ENCODE data around the gene CD81. TPM values are rescaled to one million over a fixed set of nuclear protein-coding genes. Genes with fewer than 3 reads are reported as not detected.
A peak's percentile ranks its signal among the peaks of the same experiment; 100 is the strongest.

CD81 gene
- total and polyA plus RNA-seq, 9 of the 15 experiments (the other 6 are each of a cell fraction or from before 2014, with no cell fraction given): 2.4 to 189 (median 61.7) TPM

- Histone ChIP-seq H3K79me2 (ENCODE audit: control insufficient read depth, insufficient read depth, low read length) (no peaks in the 10 kb centered on the region), H3K9ac (ENCODE audit: insufficient read depth in 1 of 2, low read depth in 2 of 2, low read length in 2 of 2) (no peak overlapping the region), H3K4me3 (no peak overlapping the region), H3K27ac (ENCODE audit: extremely low read depth, low read depth, low read length) (no peak overlapping the region), H3K36me3 (ENCODE audit: control insufficient read depth, insufficient read depth, low read length) (no peaks in the 10 kb centered on the region), H3K9me3 (replicated peaks; ENCODE audit: control insufficient read depth, insufficient read depth, low read depth, low read length) (peaks cover 6% of the 10 kb centered on the region; the same call in 1 of the 2 replicates), H3K27me3 (ENCODE audit: control insufficient read depth in 2 of 2, insufficient read depth in 2 of 2, low read length in 2 of 2) (peaks cover 0 to 43% of the 10 kb centered on the region in 2 experiments; a peak in 4 of 5 replicates), H2AFZ (ENCODE audit: low read depth, low read length) (no peak overlapping the region), H3K4me1 (replicated peaks in 1 of 2; ENCODE audit: control insufficient read depth in 2 of 2, insufficient read depth in 2 of 2, low read length in 2 of 2) (peaks cover 0 to 14% of the 10 kb centered on the region in 2 experiments; a peak in 2 of 5 replicates), H3K9me1 (ENCODE audit: control insufficient read depth, insufficient read depth, low read length) (no peaks in the 10 kb centered on the region), H4K20me1 (replicated peaks; ENCODE audit: control insufficient read depth, insufficient read depth, low read length) (peaks cover 6% of the 10 kb centered on the region; the same call in 1 of the 2 replicates), H3K4me2 (ENCODE audit: insufficient read depth, low read length) (no peak overlapping the region)
- FAIRE-seq (peak; percentile 80), DNase-seq (ENCODE audit: extremely low read depth in 1 of 4, low spot score in 3 of 4) (peak; percentile 67 to 76 (median 74)), ATAC-seq (peak; percentile 96)
- in situ Hi-C loops (cut with MboI): loop anchor here (5.0 kb wide), 2 partner anchors 104 to 469 kb away; no protein-coding TSS in a partner anchor
- ChIA-PET POLR2A (no interaction called here), CTCF (ENCODE audit: low intra/inter-chr PET ratio) (interaction anchor here (0.6 to 6.2 kb wide), 3 partner anchors 102 to 131 kb away, joined by 3 to 76 read pairs (median 3); no protein-coding TSS in a partner anchor)
- intact Hi-C loops (cut with micrococcal nuclease): loop anchor here (1.0 to 2.0 kb wide), 2 partner anchors 103 to 460 kb away; no protein-coding TSS in a partner anchor
- no TSS peak for BruUV-seq (replicated peaks)
- 30% methylated on average over 7 of the region's 8 CpGs for WGBS (ENCODE audit: insufficient coverage, low coverage, missing lambda C conversion rate)
- TF ChIP-seq NCOA1 (IDR thresholded peaks at IDR 0.05; ENCODE audit: low read depth) (no peak), ZNF165 (CRISPR knock-in tag; IDR thresholded peaks at IDR 0.05; ENCODE audit: borderline replicate concordance) (no peak), CC2D1A (IDR thresholded peaks at IDR 0.05) (peak; percentile 94), MCM2 (IDR thresholded peaks at IDR 0.05; ENCODE audit: low read depth) (no peak), CHCHD3 (CRISPR knock-in tag; IDR thresholded peaks at IDR 0.05) (no peak), UBTF (IDR thresholded peaks at IDR 0.05; ENCODE audit: borderline replicate concordance in 1 of 2, low read depth in 2 of 2, low read length in 2 of 2) (no peak), NFIC (IDR thresholded peaks at IDR 0.05) (peak; percentile 48; the same call in 1 of the 2 replicates), HIVEP1 (CRISPR knock-in tag; IDR thresholded peaks at IDR 0.05) (no peak), FOXP1 (CRISPR knock-in tag; IDR thresholded peaks at IDR 0.05) (no peak), ZKSCAN1 (IDR thresholded peaks at IDR 0.05; ENCODE audit: low read depth, low read length) (0 out of 2 replicates have a peak, but pooled peaks have one; percentile 41), ZBTB33 (CRISPR knock-in tag; IDR thresholded peaks at IDR 0.05) (no peak), HDAC2 (IDR thresholded peaks at IDR 0.05) (no peak), OTX1 (CRISPR knock-in tag; IDR thresholded peaks at IDR 0.05) (peak; percentile 78; the same call in 1 of the 2 replicates), HLTF (IDR thresholded peaks at IDR 0.05) (peak; percentile 76; the same call in 1 of the 2 replicates), RNF219 (CRISPR knock-in tag; IDR thresholded peaks at IDR 0.05) (no peak), KDM5B (IDR thresholded peaks at IDR 0.05; ENCODE audit: insufficient replicate concordance, low read depth, low read length) (no peak)
Measured at GRCh38 chr11:2428322-2428795, 51.2 kb downstream of the CD81 start.
